Osteoblast (primary cell): ENCODE measurements around the gene IGFBP4. TPM values are rescaled to one million over a fixed set of nuclear protein-coding genes. Genes with fewer than 3 reads are reported as not detected.

Experiments used
- DNase-seq: peaks from one replicate; pipeline ENCODE4 v3.0.0; 2011; ENCODE audit warnings: low spot score, mixed read lengths; ENCODE audit not compliant: insufficient read length; ENCODE audit errors: missing footprints
- H2AFZ ChIP-seq: 2 replicates; pipeline ENCODE4 v1.6.0; 2011; ENCODE audit warnings: mild to moderate bottlenecking, low read length
- H3K27ac ChIP-seq: 2 replicates; pipeline ENCODE4 v1.5.1; 2011; ENCODE audit warnings: mild to moderate bottlenecking, low read depth, low read length, moderate library complexity
- H3K27me3 ChIP-seq: 2 replicates; pipeline ENCODE4 v1.6.0; 2012; ENCODE audit warnings: mild to moderate bottlenecking, control low read depth, inconsistent platforms, low read length, moderate library complexity; ENCODE audit not compliant: insufficient read depth
- H3K36me3 ChIP-seq: 2 replicates; pipeline ENCODE4 v1.5.1; 2011; ENCODE audit warnings: mild to moderate bottlenecking, low read length, control low read depth, moderate library complexity; ENCODE audit not compliant: insufficient read depth
- H3K4me1 ChIP-seq: 2 replicates; pipeline ENCODE4 v1.5.1; 2011; ENCODE audit warnings: mild to moderate bottlenecking, low read length, control low read depth, moderate library complexity; ENCODE audit not compliant: insufficient read depth
- H3K4me2 ChIP-seq: 2 replicates; pipeline ENCODE4 v1.6.0; 2011; ENCODE audit warnings: mild to moderate bottlenecking, low read length; ENCODE audit not compliant: insufficient read depth
- H3K4me3 ChIP-seq: fragments of 200-600 bp; sonication (generic); 3 replicates; pipeline ENCODE4 v1.5.1; 2012; ENCODE audit warnings: mild to moderate bottlenecking, low read length, inconsistent platforms; ENCODE audit not compliant: insufficient read depth
- H3K79me2 ChIP-seq: 2 replicates; pipeline ENCODE4 v1.6.0; 2012; ENCODE audit warnings: mild to moderate bottlenecking, low read length, control low read depth, inconsistent platforms; ENCODE audit not compliant: insufficient read depth
- H3K9me3 ChIP-seq: 2 replicates; pipeline ENCODE4 v1.5.1; 2011; ENCODE audit warnings: low read depth, low read length, control low read depth
- H4K20me1 ChIP-seq: 2 replicates; pipeline ENCODE4 v1.6.0; 2012; ENCODE audit warnings: mild to moderate bottlenecking, low read length, control low read depth; ENCODE audit not compliant: insufficient read depth
- CTCF ChIP-seq: IDR thresholded peaks from 2 replicates; pipeline ENCODE4 v1.5.1; 2011; ENCODE audit warnings: mild to moderate bottlenecking, low read depth, low read length, moderate library complexity; ENCODE audit errors: extremely low read depth
- total RNA-seq: library from RNA; depleted of rRNA; stranded (reverse); fragments of >200 nt; gene quantifications from 2 replicates; pipeline ENCODE4 v1.2.3, GENCODE V29; 2012

The IGFBP4 gene
- total RNA-seq, 1 donor = 666 TPM

GRCh38 chr17:40495140-40495539, 51.9 kb downstream of the IGFBP4 start:
- no peak overlapping the region for H2AFZ ChIP-seq
- no peaks in the 10 kb centered on the region for H4K20me1 ChIP-seq
- H3K4me2 ChIP-seq = no peak overlapping the region
- no peak for DNase-seq
- H3K27me3 ChIP-seq = no peaks in the 10 kb centered on the region
- no peaks in the 10 kb centered on the region for H3K36me3 ChIP-seq
- no peak for TF ChIP-seq CTCF
- H3K4me1 ChIP-seq = peaks cover 40% of the 10 kb centered on the region
- H3K27ac ChIP-seq = peak overlapping the region; percentile 40
- no peak overlapping the region for H3K4me3 ChIP-seq
- H3K79me2 ChIP-seq = no peaks in the 10 kb centered on the region
- H3K9me3 ChIP-seq = no peaks in the 10 kb centered on the region

- Histone ChIP-seq H3K4me3 (no peak overlapping the region), H3K27me3 (no peaks in the 10 kb centered on the region), H4K20me1 (no peaks in the 10 kb centered on the region), H3K36me3 (no peaks in the 10 kb centered on the region), H3K27ac (no peak overlapping the region), H3K4me1 (peaks cover 30% of the 10 kb centered on the region), H3K79me2 (no peaks in the 10 kb centered on the region), H2AFZ (no peak overlapping the region), H3K4me2 (no peak overlapping the region), H3K9me3 (no peaks in the 10 kb centered on the region)
- no peak for DNase-seq
- TF ChIP-seq CTCF = no peak
Observed at GRCh38 chr17:40496170-40496569, 52.9 kb downstream of the IGFBP4 start.

- no peaks in the 10 kb centered on the region for H3K27me3 ChIP-seq
- H3K4me2 ChIP-seq = no peak overlapping the region
- no peaks in the 10 kb centered on the region for H3K36me3 ChIP-seq
- no peak overlapping the region for H3K27ac ChIP-seq
- H3K79me2 ChIP-seq = no peaks in the 10 kb centered on the region
- DNase-seq = peak; percentile 37
- H3K4me1 ChIP-seq = peaks cover 30% of the 10 kb centered on the region
- no peak overlapping the region for H3K4me3 ChIP-seq
- H4K20me1 ChIP-seq = no peaks in the 10 kb centered on the region
- H3K9me3 ChIP-seq = no peaks in the 10 kb centered on the region
- TF ChIP-seq CTCF = no peak
- no peak overlapping the region for H2AFZ ChIP-seq
Observed at GRCh38 chr17:40496634-40497420, 53.6 kb downstream of the IGFBP4 start.

GRCh38 chr17:40497695-40498094, 54.4 kb downstream of the IGFBP4 start:
- no peaks in the 10 kb centered on the region for H3K9me3 ChIP-seq
- no peak overlapping the region for H3K4me2 ChIP-seq
- no peaks in the 10 kb centered on the region for H4K20me1 ChIP-seq
- peak overlapping the region; percentile 79 for H3K27ac ChIP-seq
- no peaks in the 10 kb centered on the region for H3K79me2 ChIP-seq
- DNase-seq = peak; percentile 91
- peak overlapping the region; percentile 52 for H2AFZ ChIP-seq
- no peak for TF ChIP-seq CTCF
- H3K4me3 ChIP-seq = no peak overlapping the region
- peaks cover 30% of the 10 kb centered on the region for H3K4me1 ChIP-seq
- H3K27me3 ChIP-seq = no peaks in the 10 kb centered on the region
- H3K36me3 ChIP-seq = no peaks in the 10 kb centered on the region
